NCI-H69 (cell line): ENCODE measurements around the gene TMEM95.

Experiments
- DNase-seq: peaks from one replicate; lab custom pipeline; 2025; lab: John Stamatoyannopoulos, UW

TMEM95 gene

DNA sequence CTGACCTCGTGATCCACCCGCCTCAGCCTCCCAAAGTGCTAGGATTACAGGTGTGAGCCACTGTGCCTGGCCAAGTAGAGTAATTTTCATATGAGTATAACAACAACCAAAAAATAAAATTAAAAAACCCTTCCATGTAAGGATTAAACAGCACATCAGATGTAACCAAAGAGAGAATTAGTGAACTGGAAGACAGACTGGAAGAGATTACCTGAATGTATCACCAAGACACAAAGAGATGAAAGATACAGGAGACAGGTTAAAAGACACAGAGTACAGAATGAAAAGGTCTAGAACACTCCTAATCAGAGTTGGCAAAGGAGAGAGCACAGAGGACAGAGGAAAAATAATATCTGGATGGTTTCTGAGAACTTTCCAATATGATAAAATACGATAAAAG, 24.2 kb downstream of the TMEM95 start:
- no peak for DNase-seq

DNA sequence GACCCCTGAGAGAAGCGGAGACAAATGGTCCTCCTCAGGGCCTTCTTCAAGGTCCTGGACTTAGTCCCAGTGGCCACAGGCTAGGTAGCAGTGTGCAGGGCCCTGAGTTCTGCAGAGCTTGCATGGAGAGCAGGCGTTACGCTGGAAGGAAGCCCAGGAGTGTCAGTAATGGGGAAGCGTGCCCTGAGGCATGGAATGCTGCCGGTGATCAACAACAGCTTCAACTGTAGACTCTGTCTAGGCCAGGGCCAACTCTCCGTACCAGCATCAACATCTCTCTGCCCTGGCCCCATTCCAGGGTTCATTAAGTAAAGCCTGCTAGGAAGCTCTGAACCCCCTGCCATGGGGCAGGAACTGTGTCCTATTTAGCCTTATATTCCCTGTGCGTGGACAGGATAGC, 25.4 kb downstream of the TMEM95 start:
- peak; percentile 78 for DNase-seq

DNA sequence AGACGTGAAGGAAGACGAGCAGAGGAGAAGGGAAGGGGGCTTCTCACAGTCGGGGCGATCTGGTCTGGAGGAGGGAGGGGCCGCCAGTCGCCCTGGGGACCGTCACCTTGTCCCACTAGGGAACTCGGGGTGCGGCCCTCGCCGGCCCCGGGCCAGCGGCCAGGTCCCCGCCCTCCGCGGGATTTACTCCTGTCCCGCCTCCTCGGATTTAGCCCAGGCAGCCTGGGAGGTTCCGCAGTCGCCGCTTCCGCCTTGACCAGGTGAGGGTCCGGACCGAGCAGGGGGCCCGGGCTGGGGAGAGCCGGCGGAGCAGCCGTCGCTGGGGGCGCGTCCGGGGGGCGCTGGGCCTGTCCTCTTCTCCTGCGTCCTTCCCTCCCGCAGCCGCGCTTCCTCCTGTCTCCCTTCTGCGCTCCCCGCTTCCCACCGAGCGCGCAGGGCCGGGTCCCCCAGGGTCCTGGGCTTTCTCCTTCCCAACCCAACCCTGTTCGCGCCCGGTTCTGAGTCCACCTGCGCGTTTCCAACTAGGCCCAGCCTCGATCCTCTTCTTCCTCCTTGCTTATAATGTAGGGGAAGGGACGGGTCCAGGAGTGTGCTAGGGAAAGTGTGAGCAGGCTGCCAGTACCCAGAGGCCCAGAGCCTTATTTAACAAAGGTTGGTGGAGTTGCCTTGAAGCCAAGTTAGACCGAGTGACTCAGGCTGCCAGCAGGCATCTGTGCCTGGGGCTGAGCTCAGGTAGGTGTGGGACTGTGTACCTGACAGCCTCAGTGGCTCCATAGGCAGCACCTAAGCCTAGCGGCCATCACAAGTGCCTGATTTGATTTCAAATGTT, 26.1 kb downstream of the TMEM95 start, which contains the start of gene TNK1:
Gene TNK1 (plus strand): TSS at position 235 of the 829 bp plus-strand sequence. CDS start 1,838 bp downstream, outside the sequence.
- peak; percentile 18 for DNase-seq

DNA sequence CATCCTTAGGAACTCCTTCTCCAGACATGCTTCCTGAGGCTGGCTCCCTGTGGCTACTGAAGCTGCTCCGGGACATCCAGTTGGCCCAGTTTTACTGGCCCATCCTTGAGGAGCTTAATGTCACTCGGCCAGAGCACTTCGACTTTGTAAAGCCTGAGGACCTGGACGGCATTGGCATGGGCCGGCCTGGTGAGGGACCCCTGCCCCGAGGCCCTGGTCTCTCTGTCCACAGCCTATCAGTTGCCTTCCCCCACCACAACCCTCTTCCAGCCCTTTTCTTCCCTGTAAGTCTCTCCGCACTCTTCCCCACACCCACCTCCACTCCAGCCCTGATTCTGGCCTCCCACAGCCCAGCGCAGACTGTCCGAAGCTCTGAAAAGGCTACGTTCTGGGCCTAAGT, 27.9 kb downstream of the TMEM95 start:
- no peak for DNase-seq

DNA sequence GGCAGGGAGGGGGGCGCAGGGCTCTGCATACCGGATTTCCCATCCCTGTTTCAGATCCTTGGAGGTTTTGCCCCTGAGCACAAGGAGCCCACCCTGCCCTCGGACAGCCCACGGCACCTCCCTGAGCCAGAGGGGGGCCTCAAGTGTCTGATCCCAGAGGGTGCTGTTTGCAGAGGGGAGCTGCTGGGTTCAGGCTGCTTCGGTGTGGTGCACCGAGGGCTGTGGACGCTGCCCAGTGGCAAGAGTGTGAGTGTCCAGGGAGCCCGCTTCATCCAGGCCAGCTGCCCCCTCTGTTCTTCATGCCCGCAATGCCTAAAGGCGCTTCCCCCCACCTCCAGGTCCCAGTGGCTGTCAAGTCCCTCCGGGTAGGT, 28.4 kb downstream of the TMEM95 start:
- no peak for DNase-seq

DNA sequence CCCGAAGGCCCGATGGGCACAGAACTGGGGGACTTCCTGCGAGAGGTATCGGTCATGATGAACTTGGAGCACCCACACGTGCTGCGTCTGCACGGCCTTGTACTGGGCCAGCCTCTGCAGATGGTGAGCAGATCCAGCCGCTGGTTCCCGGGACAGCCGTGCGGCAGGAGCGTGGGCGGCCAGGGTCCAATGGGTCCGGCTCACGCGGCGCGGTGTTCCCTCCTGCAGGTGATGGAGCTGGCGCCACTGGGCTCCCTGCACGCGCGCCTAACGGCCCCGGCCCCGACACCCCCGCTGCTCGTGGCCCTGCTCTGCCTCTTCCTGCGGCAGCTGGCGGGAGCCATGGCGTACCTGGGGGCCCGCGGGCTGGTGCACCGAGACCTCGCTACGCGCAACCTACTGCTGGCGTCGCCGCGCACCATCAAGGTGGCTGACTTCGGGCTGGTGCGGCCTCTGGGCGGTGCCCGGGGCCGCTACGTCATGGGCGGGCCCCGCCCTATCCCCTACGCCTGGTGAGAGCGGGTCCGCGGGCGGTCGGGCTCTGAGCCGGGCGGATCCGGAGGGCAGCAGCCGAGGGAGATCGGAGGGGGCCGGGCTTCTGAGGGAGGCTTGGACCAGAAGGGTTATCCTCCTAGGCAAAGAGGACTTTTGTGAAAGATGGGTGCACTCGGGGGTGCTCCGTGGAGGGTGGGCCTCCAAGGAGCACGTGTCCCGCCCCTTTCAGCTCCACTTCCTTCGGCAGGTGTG, 29.0 kb downstream of the TMEM95 start:
- DNase-seq: peak; percentile 80

DNA sequence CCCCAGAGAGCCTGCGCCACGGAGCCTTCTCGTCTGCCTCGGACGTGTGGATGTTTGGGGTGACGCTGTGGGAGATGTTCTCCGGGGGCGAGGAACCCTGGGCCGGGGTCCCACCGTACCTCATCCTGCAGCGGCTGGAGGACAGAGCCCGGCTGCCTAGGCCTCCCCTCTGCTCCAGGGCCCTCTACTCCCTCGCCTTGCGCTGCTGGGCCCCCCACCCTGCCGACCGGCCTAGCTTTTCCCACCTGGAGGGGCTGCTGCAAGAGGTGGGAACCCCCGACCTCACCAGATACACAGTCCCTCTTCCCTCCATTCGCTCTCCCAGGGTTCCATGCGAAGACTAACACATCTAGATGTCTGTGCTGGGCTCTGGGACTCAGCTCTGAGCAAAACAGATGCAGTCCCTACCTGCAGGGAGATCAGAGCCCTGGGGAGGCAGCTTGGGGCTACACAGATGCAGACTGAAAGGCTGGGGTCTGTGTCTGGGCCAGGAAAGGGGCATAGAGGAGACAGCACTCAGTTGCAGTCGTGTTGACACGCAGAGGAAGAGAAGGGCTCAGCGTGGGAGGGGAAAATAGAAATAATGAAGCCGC, 29.6 kb downstream of the TMEM95 start:
- DNase-seq: no peak

DNA sequence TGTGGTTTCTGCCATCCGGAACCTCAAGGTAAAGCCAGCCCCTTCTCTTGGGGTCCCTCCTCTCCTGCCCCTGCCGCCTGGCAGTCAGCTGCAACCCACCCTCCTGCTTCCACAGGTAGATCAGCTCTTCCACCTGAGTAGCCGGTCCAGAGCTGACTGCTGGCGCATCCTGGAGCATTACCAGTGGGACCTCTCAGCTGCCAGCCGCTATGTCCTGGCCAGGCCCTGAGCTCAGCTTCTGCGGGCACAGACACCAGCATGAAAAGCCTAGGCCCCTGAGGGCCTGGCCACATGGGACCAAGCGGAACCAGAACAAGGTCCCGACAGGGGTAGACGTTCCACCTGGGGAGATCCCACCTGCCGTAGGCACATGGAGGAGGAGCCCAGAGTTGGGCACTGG, 33.9 kb downstream of the TMEM95 start:
- DNase-seq: no peak

DNA sequence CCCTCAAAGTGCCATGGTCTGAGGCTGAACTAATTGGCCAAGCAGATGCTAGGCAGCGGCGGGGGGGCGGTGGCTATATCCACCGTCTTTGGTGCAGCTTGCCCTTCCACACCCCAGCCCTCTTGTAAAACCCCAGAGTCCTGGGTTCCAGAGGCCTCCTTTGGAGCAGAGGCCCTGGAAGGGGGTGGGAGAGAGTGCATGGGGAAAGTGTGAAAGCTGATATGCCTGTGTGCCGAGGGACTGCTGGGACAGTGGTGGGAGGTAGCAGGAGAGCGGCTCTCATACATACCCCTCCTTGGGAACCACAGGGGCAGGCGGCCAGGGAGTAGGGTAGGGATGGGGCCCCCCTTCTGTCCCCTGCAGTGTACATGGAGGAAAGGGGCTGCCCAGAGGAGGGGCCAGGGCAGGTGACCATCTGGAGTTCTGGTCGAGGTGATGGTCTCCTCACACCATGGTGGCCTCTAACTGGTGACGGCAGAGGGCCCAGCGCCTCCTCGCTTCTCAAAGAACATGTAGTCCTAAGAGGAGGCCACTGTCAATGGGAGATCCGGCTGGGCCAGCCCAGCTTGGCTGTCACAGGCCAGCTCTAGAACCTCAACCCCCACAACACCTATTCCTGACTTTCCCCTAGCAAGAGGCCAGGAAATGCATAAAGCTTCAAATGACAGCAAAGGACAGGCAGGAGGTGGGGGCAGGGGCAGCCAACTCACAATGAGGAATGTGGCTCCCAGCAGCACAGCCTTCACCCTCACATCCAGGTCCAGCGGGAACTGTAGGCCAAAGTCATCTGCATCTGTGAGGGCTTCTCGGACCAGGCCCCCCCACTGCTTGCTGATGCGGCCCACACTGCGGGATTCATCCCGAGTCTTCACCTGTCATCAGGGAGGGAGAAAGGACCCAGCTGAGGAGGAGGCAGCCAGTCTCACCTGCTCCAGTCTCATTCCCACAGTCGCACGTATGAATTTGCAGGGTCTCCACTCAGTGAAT, 35.3 kb downstream of the TMEM95 start:
- DNase-seq: no peak

DNA sequence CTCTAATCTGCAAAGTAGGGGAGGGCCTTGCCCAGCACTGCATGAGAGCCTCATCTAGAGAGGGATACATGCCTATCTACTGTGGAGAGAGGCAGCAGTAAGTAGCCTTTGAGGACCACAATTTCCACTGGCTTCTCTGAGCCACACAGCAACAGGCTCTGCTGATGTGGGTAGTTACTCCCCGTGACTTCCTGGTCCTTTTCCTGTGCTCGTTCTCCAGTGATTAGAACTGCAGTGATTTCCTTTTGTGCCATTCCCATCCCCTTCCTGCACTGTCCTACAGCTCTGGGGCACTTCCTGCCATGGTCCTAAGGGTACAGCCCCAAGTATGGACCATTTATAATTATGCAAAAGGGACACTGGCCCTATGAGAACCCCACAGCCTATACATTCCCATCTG, 36.4 kb downstream of the TMEM95 start:
- no peak for DNase-seq

DNA sequence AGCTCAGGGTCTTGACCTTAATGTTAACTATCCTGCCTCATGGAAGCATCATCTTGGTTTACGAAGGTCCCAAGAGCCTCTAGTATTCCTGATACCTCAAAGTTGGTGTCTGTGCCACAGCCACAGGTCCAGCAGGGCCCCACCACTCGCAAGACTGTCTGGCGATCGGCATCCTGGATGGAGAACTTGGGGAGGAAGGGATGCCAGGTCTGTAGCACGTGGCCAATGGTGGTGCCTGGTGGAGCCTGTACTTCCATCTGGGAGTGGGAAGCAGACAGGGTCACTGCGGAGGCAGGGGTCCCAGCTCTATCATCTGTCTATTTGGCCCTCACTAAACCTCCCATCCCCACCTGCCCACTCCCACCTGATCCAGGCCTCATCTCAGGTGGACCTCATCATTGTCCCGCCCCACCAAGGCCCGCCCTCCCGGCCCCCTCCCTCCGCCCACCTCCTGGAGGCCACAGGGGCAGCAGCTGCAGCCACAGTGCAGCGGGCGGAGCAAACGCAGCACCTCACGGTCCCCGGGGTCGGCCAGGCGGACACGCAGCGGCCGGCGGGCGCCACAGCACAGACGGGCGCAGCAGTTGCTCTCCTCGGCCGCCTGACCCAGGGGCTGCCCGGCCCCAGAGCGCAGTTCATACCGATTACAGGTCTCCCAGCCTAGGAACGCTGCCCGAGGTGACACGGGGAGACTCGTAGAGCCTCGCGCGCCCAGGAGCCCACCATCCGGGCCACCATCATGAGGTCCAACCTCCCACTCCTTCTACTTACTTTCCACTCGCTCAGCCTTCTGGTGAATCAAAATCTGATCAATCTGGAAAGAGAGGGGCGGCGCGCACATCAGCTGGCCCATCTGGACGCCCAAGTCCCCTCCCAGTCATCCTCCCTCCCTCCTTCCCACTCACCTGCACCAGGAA, 38.0 kb downstream of the TMEM95 start:
- DNase-seq: no peak

DNA sequence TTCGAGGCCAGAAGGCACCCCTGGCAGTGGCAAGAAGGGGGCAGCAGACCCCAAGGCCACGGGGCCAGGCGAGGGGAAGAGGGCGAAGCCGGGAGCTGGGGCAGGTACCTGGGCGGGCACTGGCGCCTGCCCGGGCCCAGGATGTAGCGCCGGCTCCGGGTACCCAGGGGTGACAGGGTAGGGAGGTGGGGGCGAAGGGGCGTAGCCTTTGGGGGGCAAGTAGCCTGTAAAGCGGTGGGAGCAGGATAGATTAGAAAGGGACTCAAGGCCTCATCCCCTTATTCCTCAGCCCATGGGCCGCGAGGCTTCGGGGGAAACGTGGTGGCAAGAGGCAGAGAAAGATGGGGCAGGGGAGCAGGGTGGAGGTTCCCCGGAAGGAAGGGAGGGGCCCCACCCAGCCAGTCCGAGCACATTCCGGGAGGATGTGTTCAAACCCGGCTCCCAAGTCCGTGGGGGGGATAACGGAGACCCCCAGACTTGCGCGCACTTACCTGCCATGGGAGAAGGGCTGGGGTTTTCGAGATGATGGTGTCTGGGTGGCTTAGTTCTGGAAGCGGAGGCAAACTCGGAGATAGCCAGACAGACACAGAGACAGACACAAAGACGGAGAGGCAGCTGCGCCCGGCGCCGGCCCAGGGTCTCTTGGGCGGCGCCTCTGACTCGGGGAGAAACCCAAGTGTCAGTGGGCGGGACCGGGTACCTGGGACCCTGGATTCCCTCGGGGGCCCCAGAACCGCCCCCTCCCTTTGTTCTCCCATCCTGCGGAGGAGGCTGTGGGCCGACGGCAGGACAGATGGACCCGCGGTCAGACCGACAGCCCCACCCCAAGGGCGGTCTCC, 38.9 kb downstream of the TMEM95 start:
- DNase-seq: peak; percentile 68

DNA sequence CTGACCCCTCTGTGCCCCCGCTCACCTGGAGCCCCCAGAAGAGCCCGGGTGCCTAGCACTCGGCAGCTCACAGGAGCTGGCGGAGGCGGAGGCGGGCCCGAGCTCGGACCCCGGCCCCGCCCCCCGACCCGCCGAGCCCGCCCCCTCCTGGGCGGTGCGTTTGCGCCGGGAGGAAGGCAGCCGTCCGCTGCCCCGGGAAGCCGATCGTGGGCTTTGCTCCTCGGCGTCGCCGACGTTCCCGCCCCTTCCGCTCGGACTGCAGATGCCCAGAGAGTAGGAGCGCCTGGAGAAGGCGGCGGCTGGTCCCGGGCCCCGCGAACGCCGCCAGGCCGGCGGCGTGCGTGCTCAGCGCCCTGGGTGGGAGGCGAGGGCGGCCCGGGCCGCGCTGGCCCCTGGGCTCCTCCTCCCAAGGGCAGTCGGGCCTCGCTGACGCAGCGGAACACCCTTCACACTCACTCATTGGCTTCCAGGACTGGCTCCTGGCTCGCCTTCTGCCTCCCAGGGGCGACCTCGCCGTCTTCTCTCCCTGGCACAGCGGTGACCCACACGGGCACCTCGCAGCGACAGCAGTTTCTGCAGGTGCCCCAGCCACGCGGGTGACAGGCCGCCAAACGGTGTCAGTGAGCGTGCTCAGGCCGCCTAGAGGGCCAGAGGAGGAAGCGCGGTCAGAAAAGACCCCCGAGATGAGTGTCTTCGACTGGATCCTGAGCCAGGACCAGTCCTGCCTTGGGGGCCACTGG, 39.7 kb downstream of the TMEM95 start, which contains the start of gene PLSCR3:
Gene PLSCR3 (minus strand): TSS at position 74 of the 740 bp plus-strand sequence. CDS start 415 bp downstream, outside the sequence.
- peak; percentile 83 for DNase-seq

DNA sequence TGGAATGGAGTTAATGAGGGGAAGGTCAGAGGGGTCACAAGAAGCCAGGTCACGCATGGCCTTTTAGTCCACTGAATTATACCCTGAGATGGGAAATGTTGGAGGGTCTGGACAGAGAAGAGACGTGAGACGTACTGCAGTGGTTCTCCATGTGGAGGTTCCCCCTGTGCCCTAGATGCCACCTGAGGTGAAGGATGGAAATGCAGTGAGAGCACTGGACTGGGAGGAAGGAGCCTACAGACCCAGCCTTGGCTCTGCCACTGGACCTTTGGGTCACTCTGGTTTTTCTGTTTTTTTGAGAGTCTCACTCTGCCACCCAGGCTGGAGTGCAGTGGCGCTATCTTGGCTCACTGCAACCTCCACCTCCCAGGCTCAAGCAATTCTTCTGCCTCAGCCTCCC, 41.2 kb downstream of the TMEM95 start:
- no peak for DNase-seq

DNA sequence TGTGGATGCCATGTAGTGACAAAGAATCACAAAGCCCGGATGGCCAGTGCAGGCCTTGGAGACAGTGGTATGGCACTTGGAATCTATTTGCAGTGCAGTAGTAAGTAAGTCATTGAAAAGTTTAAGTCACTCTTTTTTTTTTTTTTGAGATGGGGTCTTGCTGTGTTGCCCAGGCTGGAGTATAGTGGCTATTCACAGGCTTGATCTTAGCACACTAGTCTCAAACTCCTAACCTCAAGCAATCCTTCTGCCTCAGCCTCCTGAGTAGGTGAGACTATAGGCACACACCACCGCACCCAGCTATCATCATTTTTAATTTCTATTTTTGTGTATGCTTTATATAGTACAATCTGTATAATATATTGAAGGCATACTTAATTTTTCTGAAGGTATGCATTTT, 43.7 kb downstream of the TMEM95 start:
- DNase-seq: no peak

DNA sequence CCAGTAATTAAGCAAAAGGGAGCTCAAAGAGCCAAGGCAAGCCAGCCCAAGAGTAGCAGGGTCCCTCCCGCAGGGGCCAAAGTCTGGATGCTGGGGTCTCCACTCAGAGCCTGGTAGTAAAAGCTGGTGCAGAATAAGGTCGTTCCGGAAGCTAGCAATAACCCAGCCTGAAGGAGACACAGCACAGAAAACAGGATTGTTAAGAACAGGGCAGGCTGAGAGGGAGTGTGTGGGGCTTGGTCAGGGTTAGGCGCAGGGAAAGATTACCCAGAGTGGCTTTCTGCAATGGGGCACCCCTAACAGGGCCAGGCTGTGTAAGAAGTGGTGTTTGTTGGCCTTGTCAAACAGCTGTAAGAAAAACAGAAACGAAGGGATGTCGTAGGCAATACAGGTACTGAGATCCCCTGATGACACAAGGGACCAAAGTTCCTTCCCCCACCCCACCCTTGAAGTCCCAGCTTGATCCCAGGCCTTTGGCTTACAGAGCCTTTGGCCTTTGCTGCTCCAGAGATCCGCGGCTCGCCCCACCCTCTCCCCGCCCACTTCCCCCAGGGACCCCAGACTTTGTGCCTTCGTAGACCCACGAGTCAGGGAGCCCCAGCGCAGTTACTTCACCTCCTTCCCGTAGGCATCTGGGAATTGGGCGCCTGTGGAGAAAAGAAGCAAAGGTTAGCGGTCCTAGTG, 48.2 kb downstream of the TMEM95 start:
- peak; percentile 51 for DNase-seq

DNA sequence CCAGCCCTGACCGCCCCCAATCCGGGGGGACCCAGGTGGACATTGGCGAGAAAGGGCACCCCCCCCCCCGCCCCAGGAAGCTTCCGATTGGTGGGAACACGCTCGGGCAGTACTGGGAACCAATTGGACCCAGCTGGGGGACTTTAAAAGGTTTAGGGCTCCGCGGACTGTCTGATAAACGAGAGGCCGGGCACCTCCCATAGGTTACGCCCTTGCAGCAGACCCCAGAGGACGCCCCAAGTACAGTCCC, 48.7 kb downstream of the TMEM95 start:
- no peak for DNase-seq

DNA sequence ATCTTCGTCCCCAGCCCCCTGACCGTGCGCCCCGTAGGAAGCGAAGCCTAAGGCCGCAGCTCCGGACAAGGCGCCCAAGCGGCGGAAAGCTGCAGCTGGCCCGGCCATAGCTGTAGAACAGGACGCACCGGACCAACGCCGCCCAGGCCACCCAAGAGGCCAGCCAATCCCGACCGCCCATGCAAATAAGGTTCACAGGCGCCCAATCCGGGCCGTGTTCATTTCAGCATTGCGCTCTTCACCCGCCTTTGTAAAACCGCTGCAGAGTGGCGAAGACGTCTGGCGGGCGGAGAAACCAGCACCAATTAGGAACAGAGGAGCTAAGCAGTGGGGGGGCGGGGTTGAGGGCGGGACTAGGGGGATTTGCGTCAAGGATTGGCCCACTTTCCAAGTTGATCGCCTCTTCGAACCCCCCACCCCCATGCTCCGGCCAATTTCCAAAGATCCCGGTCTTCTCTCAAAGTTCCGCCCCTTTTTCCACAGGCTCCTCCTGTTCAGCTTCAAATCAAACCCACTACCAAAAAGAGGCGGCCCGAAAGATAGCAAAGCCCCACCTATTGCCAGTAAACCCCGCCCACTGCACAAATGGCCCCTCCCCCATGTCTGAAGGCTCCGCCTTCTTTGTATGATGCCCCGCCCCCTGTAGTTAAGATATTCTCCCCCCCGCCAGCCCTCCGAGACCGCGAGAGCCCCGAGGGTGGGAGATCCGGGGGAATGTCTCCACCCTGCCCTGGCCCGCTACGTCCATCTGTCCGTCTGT, 49.2 kb downstream of the TMEM95 start, which contains the start of gene TMEM256:
Gene TMEM256 (minus strand): TSS at position 121 of the 760 bp plus-strand sequence. CDS start 13 bp downstream, at position 108.
- peak; percentile 97 for DNase-seq
